ENCODE results near the gene LAMA2. TPM values are rescaled to one million over a fixed set of nuclear protein-coding genes. Genes with fewer than 3 reads are reported as not detected.
A peak's percentile ranks its signal among the peaks of the same experiment; 100 is the strongest.

LAMA2 gene
- total RNA-seq, 6 experiments from 2014 or later, result 2.9 to 12.1 (median 6.2) TPM

DNA sequence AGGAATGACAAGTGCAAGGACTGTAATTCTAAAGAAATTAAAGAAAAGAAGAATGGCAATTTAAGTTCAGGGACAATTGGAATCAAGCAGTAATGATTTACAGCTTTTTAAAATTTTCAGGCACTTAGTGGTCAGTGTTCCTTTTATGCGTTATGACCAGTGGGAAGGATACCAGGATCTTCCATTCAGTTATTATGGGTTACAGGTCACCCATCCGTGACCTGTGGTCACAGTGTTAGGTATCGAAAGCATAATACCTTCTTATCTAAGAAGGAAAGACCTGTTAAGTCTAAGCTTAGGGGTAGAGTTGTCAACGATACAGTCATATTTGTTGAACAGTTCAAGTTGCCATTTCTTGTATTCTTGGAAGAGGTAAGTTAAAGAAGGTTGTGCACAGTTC is 253.8 kb downstream of the LAMA2 start:
- DNase-seq (no peak), ATAC-seq (no peak)
- no peaks in the 10 kb centered on the region for H3K36me3 ChIP-seq
- WGBS (ENCODE audit: insufficient coverage, low coverage, low lambda C conversion rate, missing lambda C conversion rate), result 62% methylated on average over 4 of the region's 4 CpGs
- no peaks in the 10 kb centered on the region for H3K4me1 ChIP-seq
- intact Hi-C loops (cut with DNase I), result no loop called here
- no peaks in the 10 kb centered on the region for H3K9me3 ChIP-seq
- TF ChIP-seq CTCF (IDR thresholded peaks at IDR 0.05), result no peak
- no peak for TF ChIP-seq POLR2A (IDR thresholded peaks at IDR 0.05)
- no peak overlapping the region for H3K27ac ChIP-seq
- no peak overlapping the region for H3K4me3 ChIP-seq
- no peaks in the 10 kb centered on the region for H3K27me3 ChIP-seq

DNA sequence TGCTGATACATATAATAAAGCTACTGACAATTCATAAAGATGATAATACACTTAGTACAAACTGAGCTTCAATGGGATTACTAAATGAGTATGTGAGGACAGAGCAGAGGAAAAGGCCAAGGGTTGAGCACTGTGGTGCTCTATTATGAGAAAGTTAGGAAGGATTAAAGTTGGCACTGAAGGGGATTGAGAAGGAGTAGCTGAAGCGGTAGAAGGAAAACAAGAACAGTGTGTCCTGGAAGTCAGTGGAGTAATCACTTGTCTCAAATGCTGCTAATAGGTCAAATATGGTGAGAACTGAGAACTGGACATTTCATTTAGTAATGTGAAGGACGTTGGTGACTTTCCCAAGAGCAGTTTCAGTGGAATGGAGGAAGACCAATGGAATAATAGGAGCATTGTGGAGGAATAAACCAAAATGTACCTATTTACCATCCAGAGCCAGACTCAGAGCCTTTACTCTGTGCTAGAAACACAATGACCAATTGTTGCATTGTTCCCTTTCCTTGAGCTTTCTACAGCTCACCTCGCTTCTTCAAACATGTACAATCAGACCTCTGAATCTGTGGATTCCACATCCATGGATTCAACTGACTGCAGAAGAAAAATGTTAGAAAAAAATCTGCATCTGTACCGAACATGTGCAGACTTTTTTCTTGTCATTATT is 255.9 kb downstream of the LAMA2 start:
- Histone ChIP-seq H3K4me3 (no peak overlapping the region), H3K27me3 (no peaks in the 10 kb centered on the region), H3K9me3 (no peaks in the 10 kb centered on the region), H3K4me1 (no peaks in the 10 kb centered on the region), H3K27ac (no peak overlapping the region), H3K36me3 (no peaks in the 10 kb centered on the region)
- DNase-seq, result no peak
- intact Hi-C loops (cut with DNase I), result no loop called here
- TF ChIP-seq CTCF (IDR thresholded peaks at IDR 0.05), result no peak
- TF ChIP-seq POLR2A (IDR thresholded peaks at IDR 0.05), result no peak
- 38% methylated on average over 4 of the region's 4 CpGs for WGBS (ENCODE audit: insufficient coverage, low coverage, low lambda C conversion rate, missing lambda C conversion rate)
- ATAC-seq, result peak in 1 of 4 donors; percentile 21

DNA sequence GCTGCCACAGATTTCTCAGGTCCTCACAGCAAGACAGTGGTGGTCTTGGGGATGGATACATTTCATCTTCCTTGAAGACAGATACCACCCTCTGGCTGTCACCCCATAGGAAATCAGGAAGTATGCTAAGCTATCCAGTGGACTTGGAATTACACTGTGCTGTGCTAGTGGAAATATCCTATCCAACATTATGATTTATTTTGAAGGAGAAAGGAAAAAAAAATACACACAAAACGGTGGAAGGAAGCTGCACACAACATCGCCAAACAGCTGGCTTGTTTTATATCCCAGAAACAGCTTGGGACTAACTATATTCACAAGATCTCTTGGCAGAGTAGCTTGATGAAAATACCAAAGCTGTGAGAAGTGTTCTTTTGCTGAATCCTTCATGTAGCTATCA is 257.6 kb downstream of the LAMA2 start:
- no peaks in the 10 kb centered on the region for H3K27me3 ChIP-seq
- 26% methylated on average over 2 of the region's 2 CpGs for WGBS (ENCODE audit: insufficient coverage, low coverage, low lambda C conversion rate, missing lambda C conversion rate)
- ATAC-seq, result no peak
- H3K9me3 ChIP-seq, result no peaks in the 10 kb centered on the region
- no peak for TF ChIP-seq POLR2A (IDR thresholded peaks at IDR 0.05)
- TF ChIP-seq CTCF (IDR thresholded peaks at IDR 0.05), result no peak
- H3K4me3 ChIP-seq, result no peak overlapping the region
- no peak for DNase-seq
- H3K27ac ChIP-seq, result no peak overlapping the region
- H3K36me3 ChIP-seq, result no peaks in the 10 kb centered on the region
- intact Hi-C loops (cut with DNase I), result no loop called here
- H3K4me1 ChIP-seq, result no peaks in the 10 kb centered on the region

DNA sequence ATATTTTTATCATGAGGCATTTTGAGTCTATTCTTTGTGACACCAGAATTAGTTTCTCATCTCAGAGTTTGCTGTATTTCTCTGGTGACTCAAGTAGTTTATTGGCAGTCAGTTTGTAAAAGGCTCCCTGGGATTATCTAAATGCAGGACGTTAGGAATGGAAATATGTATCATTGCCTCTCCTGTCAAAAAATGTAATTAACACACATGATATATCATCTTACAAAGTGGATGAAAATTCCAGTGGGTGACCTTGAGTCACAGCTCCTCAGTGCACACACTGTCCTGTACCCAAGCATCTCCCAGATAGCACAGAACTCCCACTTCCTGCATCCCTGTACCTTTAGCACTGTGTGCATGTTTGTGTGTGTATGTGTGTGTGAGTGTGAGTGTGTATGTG is 258.6 kb downstream of the LAMA2 start:
- no peak for ATAC-seq
- TF ChIP-seq POLR2A (IDR thresholded peaks at IDR 0.05) (no peak), CTCF (IDR thresholded peaks at IDR 0.05) (no peak)
- 14% methylated on average over 1 of the region's 1 CpG for WGBS (ENCODE audit: insufficient coverage, low coverage, low lambda C conversion rate, missing lambda C conversion rate)

More for the DNA sequence above, 258.6 kb downstream of the LAMA2 start:
- no peak overlapping the region for H3K4me3 ChIP-seq
- no peaks in the 10 kb centered on the region for H3K36me3 ChIP-seq
- no peak for DNase-seq
- no peaks in the 10 kb centered on the region for H3K9me3 ChIP-seq
- H3K27me3 ChIP-seq, result no peaks in the 10 kb centered on the region
- intact Hi-C loops (cut with DNase I), result no loop called here
- H3K27ac ChIP-seq, result no peak overlapping the region
- H3K4me1 ChIP-seq, result no peaks in the 10 kb centered on the region

All from right lobe of liver (tissue), 6 donors.